ENCODE data around the gene MRPS14.
"Not testable (repeated sequence)": the region's sequence is repeated elsewhere in the genome, so short reads cannot be mapped to it uniquely, and the experiment has no call there.

MRPS14 gene

DNA sequence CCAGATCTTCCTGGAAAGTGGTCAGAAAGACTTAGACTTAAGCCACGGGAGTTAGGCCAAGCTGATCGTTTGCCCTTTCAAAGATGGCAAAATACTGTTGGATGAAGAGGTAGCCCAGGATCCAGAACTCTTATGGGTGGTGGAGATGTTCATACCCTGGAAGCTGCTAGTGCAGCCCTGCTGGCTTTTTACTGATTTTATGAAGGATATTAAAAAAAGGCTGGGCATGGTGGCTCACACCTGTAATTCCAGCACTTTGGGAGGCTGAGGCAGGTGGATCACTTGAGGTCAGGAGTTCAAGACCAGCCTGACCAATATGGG is 657 bp upstream of the MRPS14 start:
- not testable (repeated sequence) for DNase-seq (ENCODE audit: low spot score)

DNA sequence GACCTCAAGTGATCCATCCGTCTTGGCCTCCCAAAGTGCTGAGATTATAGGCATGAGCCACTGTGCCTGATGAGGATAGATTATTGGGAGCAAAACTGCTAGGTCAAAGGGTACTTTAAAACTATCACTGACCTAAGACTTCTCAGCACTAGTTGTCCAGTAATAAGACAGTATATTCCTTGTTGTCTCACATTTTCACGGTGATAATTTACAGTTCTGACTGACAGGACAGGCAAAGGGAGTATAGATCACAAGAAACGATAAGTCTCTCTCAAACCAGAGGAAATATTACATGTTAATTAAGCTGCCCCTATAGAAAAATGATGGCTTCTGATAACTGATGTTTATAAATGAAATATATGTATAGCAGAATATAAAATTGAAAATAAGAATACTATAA is 3.7 kb downstream of the MRPS14 start:
- no peak for DNase-seq (ENCODE audit: low spot score)

DNA sequence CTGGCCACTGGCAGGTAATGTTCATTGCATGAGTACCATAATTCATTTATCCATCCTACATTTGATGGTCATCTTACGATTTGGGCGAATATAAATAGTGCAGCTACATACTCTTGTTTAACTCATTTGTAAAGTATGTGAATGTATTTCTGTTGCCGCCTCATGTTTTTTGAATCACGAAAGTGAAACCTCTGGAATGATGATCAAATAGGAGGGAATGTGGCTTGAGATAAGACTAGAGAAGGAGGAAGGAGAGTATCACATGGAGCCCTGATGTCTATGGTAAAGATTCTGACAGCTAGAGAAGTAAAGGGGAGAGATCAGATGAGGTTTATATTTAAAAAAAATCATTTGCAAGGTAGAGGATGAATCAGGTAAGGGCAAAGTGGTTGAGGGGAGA is 8.0 kb downstream of the MRPS14 start:
- DNase-seq (ENCODE audit: low spot score): no peak

- DNase-seq (ENCODE audit: low spot score): no peak
These were observed 9.8 kb downstream of the MRPS14 start for GRCh38 chr1:175013445-175013844.

DNA sequence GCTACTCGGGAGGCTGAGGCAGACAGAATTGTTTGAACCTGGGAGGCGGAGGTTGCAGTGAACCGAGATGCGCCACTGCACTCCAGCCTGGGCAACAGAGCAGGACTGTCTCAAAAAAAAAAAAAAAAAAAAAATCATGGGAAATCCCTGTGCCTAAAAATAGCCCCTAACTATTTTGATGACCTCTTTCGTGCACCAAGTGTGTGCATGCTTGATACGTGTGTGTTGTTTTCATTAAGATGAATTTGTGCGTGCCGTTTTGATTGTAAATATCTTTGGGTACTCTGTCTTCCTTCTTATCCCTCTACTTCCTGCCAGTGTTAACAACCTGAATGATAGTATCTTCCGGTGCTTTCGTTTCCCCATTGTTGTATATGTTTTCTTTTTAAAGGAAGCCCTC is 13.7 kb downstream of the MRPS14 start:
- DNase-seq (ENCODE audit: low spot score): no peak

- no peak for DNase-seq (ENCODE audit: low spot score)
These were observed 18.0 kb downstream of the MRPS14 start for GRCh38 chr1:175005085-175005783.

DNA sequence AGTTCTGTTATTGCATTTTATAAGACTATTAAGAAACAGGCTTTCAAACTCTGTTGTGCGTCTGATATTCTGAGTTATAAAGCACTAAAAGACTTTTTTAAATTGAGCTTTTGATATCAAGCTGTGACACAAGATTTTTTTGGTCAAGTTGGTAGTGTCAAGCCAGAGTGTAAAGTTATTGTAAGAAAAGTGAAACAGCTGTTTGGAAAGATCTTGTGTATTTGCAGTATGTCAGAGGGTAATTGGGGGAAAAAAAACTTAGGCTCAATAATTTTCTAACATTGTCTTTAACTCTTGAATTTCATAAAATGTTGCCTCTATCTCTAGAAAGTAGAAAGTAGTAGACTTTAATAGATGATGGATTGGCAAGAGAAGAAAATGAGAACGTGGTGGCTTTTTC is 19.7 kb downstream of the MRPS14 start:
- no peak for DNase-seq (ENCODE audit: low spot score)

- DNase-seq (ENCODE audit: low spot score): no peak
These were observed 20.2 kb downstream of the MRPS14 start for GRCh38 chr1:175002910-175003517.

DNA sequence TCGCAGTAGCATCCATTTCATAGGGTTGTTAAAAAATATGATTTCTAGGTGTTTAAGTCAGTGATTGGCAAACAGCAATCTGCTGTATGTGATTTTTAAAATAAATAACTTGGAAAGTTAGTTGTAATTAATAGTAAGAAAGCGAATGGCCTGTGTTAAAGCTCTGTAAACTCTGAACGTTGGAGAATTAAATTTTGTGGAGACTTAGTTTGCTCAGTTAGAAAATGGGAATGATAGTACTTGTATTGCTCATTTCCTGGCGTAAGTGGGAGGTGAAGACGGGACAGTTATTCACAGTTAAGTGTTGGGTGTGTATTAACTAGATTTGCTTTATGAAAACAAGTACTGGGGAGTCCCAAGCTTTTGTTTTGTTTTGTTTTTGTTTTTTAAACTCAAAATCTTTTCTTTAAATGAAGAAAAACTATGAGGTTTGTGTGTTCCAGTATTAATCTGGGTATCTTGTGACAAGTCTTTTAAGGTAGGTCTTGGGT is 22.5 kb downstream of the MRPS14 start:
- no peak for DNase-seq (ENCODE audit: low spot score)

DNA sequence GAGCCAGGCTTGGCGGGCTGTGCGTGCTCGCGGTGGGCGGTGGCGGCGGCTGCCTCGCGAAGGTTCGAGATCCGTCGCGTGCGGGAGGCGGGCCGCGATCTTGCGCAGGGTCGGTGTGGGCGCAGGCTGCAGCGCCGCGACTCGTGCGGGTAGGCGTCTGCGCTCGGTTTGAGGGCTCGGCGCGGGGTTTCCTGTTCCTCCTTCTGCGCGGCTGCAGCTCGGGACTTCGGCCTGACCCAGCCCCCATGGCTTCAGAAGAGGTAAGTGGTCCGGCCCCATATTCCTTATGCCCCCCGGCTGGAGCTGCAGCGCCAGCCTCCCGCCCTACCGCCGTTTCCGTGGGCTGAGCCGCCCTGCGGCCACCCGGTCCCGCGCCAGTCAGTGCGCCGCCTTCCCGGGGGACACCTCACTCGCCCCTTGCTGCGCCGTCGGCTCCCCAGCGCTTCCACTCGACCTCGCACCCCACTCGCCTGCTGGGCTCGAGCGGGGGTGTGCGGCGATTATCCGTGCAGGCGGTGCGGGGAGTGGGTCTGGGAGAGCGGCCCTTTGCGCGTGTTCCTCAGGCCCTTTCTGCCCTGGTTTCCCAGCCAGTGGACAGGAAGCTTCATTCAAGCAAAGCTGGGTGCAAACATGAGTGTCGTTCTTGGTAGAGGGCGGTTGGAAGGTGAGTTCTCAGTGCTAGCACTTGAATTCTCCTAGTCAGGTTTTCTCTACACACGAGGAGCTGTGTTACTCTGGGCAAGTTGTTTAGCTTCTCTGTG is 23.1 kb downstream of the MRPS14 start, which contains the start of gene CACYBP:
Gene CACYBP, plus strand, starts transcription at position 12 of the 761 bp plus-strand sequence. Its CDS starts 234 bp downstream, at position 246.
- DNase-seq (ENCODE audit: low spot score): peak; percentile 52

DNA sequence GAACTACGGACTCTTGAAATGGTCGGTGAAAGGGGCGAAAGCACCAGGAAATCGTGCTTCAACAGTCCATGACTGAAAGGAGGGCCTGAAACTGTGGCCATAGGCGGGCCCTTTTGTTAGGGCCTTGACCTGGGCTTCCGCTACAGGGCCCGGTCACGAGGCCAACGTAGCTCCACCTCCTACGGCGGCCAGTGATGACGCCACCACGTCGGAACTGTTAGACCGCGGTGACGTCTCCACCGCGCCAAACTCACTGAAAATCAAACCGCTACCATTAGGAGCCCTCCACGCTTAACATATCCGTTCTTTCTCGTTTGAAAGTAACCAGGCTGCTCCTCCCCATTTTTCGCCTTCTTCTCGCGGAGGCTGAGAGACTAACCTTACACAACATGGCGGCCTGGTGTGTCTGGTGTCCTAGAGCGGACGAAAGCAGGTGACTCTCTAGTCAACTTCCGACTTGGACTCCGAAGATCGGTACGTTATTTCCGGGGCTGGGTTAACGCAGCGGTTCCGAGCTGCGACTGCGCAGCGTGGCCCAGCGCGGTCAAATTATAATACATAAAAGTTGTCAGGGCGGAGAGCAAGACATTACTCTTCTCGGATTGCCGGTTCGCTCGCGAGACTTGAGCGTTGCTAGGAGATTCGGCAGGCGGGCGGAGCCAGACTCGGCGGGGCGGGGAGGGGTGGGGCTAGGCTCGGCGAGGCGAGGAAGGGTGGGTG is 23.8 kb downstream of the MRPS14 start:
- DNase-seq (ENCODE audit: low spot score): peak; percentile 99

- DNase-seq (ENCODE audit: low spot score): peak; percentile 81
These were observed 24.5 kb downstream of the MRPS14 start for GRCh38 chr1:174998569-174999215.

GRCh38 chr1:174997041-174997440 is 26.2 kb downstream of the MRPS14 start:
- no peak for DNase-seq (ENCODE audit: low spot score)

DNA sequence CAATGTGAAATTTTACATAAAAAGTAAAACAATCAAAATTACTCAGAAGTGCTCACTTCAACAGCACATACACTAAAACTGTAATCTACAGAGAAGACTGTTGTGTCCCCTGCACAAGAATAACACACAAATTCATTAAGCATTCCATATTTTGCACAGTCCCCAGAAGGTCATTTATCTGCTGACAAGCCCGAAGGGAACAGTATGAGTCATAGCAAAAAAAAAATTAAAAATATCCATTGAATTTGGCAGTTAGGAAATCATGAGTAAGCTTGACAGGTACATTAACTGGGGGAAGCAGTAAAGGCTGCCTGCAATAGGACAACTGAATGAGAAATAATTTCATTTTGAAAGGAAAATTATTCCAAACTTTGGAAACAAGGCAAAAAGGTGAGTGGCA is 26.7 kb downstream of the MRPS14 start:
- no peak for DNase-seq (ENCODE audit: low spot score)

DNA sequence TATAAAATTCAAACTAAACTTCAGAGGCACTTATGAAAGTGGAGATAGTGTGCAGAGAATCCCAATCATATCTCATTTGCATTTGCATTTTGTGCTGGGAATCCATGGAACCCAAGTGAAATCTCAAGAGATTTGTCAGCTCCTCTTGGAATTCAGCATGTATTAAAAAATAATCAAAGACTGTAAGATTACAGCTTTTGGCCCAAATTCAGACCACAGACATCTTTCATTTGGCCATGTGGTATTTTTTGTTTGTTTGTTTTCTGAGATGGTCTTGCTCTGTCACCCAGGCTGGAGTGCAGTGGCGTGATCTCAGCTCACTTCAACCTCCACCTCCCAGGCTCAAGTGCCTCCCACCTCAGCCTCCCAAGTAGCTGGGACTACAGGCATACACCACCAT is 27.3 kb downstream of the MRPS14 start:
- no peak for DNase-seq (ENCODE audit: low spot score)

DNA sequence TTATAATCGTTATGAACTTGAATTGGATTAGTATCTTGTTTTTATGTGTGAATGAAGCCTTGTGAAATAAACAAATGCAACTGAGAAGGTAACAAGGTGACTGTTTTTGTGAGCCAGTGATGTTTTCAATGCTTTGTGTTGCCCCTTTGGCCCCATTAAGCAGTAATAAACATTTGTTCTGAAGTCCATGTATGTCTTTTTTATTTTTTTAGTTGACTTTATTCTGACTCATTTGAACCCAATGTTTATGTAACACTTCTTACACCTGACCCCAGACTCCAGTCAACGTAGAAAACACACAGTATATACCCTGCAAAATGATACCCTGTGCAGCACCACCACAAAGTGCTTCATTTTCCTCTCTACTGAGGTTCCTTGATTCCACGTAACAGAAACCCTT is 28.1 kb downstream of the MRPS14 start:
- no peak for DNase-seq (ENCODE audit: low spot score)

DNA sequence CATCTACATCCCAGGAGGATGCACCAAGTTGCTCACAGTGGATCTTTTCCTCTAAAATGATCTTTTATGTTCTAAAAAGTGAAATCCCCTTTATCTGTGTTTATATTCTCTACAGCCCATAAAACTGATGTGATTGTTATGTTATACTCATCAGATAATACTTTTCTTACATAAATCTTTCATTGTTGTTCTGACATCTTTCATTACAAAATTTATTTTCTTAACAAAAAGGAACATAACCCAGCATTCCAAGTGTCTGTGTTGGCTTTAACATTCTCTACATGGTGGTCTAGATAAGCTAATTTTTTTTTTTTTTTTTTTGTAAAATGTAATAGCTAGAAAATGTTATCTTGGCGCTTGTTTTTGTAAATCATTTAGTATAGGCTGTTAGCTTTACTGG is 31.8 kb downstream of the MRPS14 start:
- DNase-seq (ENCODE audit: low spot score): no peak

- no peak for DNase-seq (ENCODE audit: low spot score)
These were observed 32.7 kb downstream of the MRPS14 start for GRCh38 chr1:174990382-174990999.

- no peak for DNase-seq (ENCODE audit: low spot score)
These were observed 33.5 kb downstream of the MRPS14 start for GRCh38 chr1:174989536-174990220.

DNA sequence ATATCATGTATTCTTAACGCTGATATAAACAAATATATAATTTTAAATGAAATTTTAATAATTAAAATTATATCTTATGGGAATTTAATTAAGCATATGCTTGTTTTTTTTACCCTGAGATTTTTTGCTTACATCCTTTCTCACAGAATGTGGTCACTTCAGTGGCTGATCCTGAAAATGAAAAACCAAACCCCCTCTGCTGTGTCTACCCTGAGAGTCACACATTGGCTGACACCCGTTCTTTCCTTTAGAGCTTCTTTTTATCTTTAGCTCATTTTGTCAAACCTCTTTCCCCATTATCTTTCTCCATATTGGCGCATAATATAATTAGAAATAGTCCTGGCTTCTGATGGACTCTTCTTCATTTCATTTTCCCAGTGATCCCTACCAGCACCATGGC is 34.2 kb downstream of the MRPS14 start:
- DNase-seq (ENCODE audit: low spot score): no peak

GRCh38 chr1:174988539-174988938 is 34.7 kb downstream of the MRPS14 start:
- no peak for DNase-seq (ENCODE audit: low spot score)
